HepG2 (cell line): Measurements from ENCODE around the gene NMUR2. TPM values are rescaled to one million over a fixed set of nuclear protein-coding genes. Genes with fewer than 3 reads are reported as not detected.

Experiments
- ATAC-seq: fragments of 200-7000 bp; cut with Tn5 transposase; 3 replicates; pipeline ENCODE4 v1.9.1; 2020; ENCODE audit warnings: mild to moderate bottlenecking, moderate library complexity
- BruUV-seq: library from RNA; stranded (reverse); fragments of 400-500 nt; replicated peaks from 2 replicates; lab custom pipeline; 2021; lab: Mats Ljungman, UMichigan
- CTCF ChIA-PET: fragments of 300-600 bp; formaldehyde crosslinking; extraction: SDS; loops from one replicate; lab custom pipeline; 2021; ENCODE audit warnings: low total read pairs, inconsistent platforms, low intra/inter-chr PET ratio; lab: Yijun Ruan, JAX
- POLR2A ChIA-PET: fragments of 350-600 bp; sonication (Branson Sonifier 250); formaldehyde crosslinking; loops from one replicate; lab custom pipeline; 2020; ENCODE audit warnings: antibody characterized with exemption, inconsistent platforms; lab: Yijun Ruan, JAX
- DNase-seq: peaks from one replicate; pipeline ENCODE4 v3.0.0-alpha.2; 2015; ENCODE audit warnings: low spot score
- FAIRE-seq: peaks from 3 replicates; lab custom pipeline; 2011; peaks lifted over from hg19 to GRCh38; lab: Jason Lieb, UNC
- H2AFZ ChIP-seq: one replicate; pipeline ENCODE4 v1.6.1; 2011; ENCODE audit warnings: low read length, inconsistent platforms
- H3K27ac ChIP-seq: fragments of 300-600 bp; 3 replicates; pipeline ENCODE4 v1.8.0; 2011; ENCODE audit warnings: mixed run types, mild to moderate bottlenecking, mixed read lengths, low read length, inconsistent platforms; ENCODE audit not compliant: insufficient read depth; ENCODE audit errors: extremely low read length
- H3K27me3 ChIP-seq, 2 experiments: fragments of 200-600 bp in 1 of 2; 2 replicates in 1 of 2; 3 replicates in 1 of 2; pipeline versions ENCODE4 v1.6.0 to v1.8.0; 2011; ENCODE audit warnings: low read length in 2 of 2, mild to moderate bottlenecking in 2 of 2, moderate library complexity in 2 of 2, inconsistent platforms in 1 of 2; ENCODE audit not compliant: insufficient read depth in 2 of 2, control insufficient read depth in 1 of 2
- H3K36me3 ChIP-seq, 2 experiments: fragments of 200-600 bp in 1 of 2; replicated peaks in 1 of 2; 2 replicates in 1 of 2; 3 replicates in 1 of 2; pipeline versions ENCODE4 v1.5.1 to v1.8.0; 2011; ENCODE audit warnings: low read length in 2 of 2, inconsistent platforms in 1 of 2; ENCODE audit not compliant: insufficient read depth in 2 of 2, control insufficient read depth in 1 of 2
- H3K4me1 ChIP-seq: 2 replicates; pipeline ENCODE4 v1.5.1; 2012; ENCODE audit warnings: low read length, inconsistent platforms; ENCODE audit not compliant: insufficient read depth
- H3K4me2 ChIP-seq: 2 replicates; pipeline ENCODE4 v1.6.0; 2011; ENCODE audit warnings: low read depth, low read length, inconsistent platforms
- H3K4me3 ChIP-seq, 3 experiments: fragments of 200-600 bp in 1 of 3; sonication (generic), shearing (Covaris generic) in 1 of 3; replicated peaks in 1 of 3; 2 replicates each; pipeline ENCODE4 v1.5.1; 2011 to 2016; ENCODE audit warnings: low read length in 3 of 3, inconsistent platforms in 2 of 3, low read depth in 2 of 3, mild to moderate bottlenecking in 2 of 3, control low read depth in 1 of 3, mixed read lengths in 1 of 3; ENCODE audit not compliant: insufficient read depth in 1 of 3
- H3K79me2 ChIP-seq: one replicate; pipeline ENCODE4 v1.6.1; 2011; ENCODE audit warnings: low read length, inconsistent platforms; ENCODE audit not compliant: insufficient read depth
- H3K9ac ChIP-seq: 2 replicates; pipeline ENCODE4 v1.6.0; 2011; ENCODE audit warnings: mild to moderate bottlenecking, low read depth, low read length, inconsistent platforms; ENCODE audit not compliant: insufficient read depth
- H3K9me3 ChIP-seq: 2 replicates; pipeline ENCODE4 v1.5.1; 2012; ENCODE audit warnings: mild to moderate bottlenecking, low read length
- H4K20me1 ChIP-seq: 2 replicates; pipeline ENCODE4 v1.6.0; 2011; ENCODE audit warnings: inconsistent platforms, mild to moderate bottlenecking, low read length, moderate library complexity; ENCODE audit not compliant: insufficient read depth
- ARID5B ChIP-seq: IDR thresholded peaks from 2 replicates; pipeline ENCODE4 v1.4.0; 2020; ENCODE audit warnings: mild to moderate bottlenecking, missing genetic modification reagents
- CTCF ChIP-seq: sonication (generic); formaldehyde crosslinking; IDR thresholded peaks from 2 replicates; pipeline ENCODE4 v1.5.0; 2020; ENCODE audit warnings: mild to moderate bottlenecking, missing genetic modification reagents, moderate library complexity
- FOXA1 ChIP-seq, 2 experiments: fragments of 450-650 bp in 1 of 2; sonication (generic) in 1 of 2; formaldehyde crosslinking in 1 of 2; IDR thresholded peaks; 2 replicates each; pipeline versions ENCODE4 v1.4.0 to v1.6.1; 2016 to 2020; ENCODE audit warnings: missing genetic modification reagents in 1 of 2
- FOXA3 ChIP-seq: IDR thresholded peaks from 2 replicates; pipeline ENCODE4 v1.6.1; 2016; ENCODE audit warnings: missing genetic modification reagents, missing compliant biosample characterization
- HHEX ChIP-seq: IDR thresholded peaks from 2 replicates; pipeline ENCODE4 v1.6.1; 2016; ENCODE audit warnings: control low read depth
- NFE2L1 ChIP-seq: sonication (generic); formaldehyde crosslinking; IDR thresholded peaks from 2 replicates; pipeline ENCODE4 v1.4.0; 2020; ENCODE audit warnings: missing genetic modification reagents, mild to moderate bottlenecking, borderline replicate concordance
- STAG1 ChIP-seq: sonication (generic); formaldehyde crosslinking; IDR thresholded peaks from 2 replicates; pipeline ENCODE4 v1.4.0; 2020; ENCODE audit warnings: missing genetic modification reagents
- ZBTB49 ChIP-seq: sonication (generic); formaldehyde crosslinking; IDR thresholded peaks from 2 replicates; pipeline ENCODE4 v1.4.0; 2020; ENCODE audit warnings: missing genetic modification reagents, borderline replicate concordance
- ZKSCAN1 ChIP-seq: fragments of 150-350 bp; IDR thresholded peaks from 2 replicates; pipeline ENCODE4 v1.6.1; 2014; ENCODE audit warnings: low read length
- WGBS: methylation state at CpG from one replicate; pipeline ENCODE4 v1.1.6; 2017; ENCODE audit warnings: low lambda C conversion rate; 5-methylcytosine and 5-hydroxymethylcytosine counted together
- in situ Hi-C: cut with HindIII; loops from 2 replicates; pipeline ENCODE4 v1.10.0; 2017; ENCODE audit warnings: low pct_unique_long_range_greater_than_20kb; ENCODE audit not compliant: extremely low pct_ligation_motif_present
- intact Hi-C: fragments of 100-400 bp; cut with micrococcal nuclease; formaldehyde crosslinking; loops from one replicate; pipeline ENCODE4 v1.10.0; 2022; ENCODE audit not compliant: unreplicated experiment
- polyA plus RNA-seq, 8 experiments: library from polyadenylated mRNA; depleted of rRNA in 3 of 8; stranded (reverse) in 7 of 8; unstranded in 1 of 8; fragments of >200 nt; fragmentation: Illumina TruSeq in 4 of 8; extraction: Trizol in 4 of 8; gene quantifications; 2 replicates each; pipeline versions ENCODE4 v1.2.1 to v1.2.3, GENCODE V29; 2011 to 2016; ENCODE audit warnings: low read depth in 4 of 8, missing spikeins in 1 of 8, mixed read lengths in 1 of 8; ENCODE audit not compliant: insufficient read depth in 1 of 8
- total RNA-seq, 5 experiments: library from RNA; depleted of rRNA; stranded (reverse); fragments of >200 nt; fragmentation: Illumina TruSeq; extraction: Trizol; gene quantifications; 2 replicates each; pipeline ENCODE4 v1.2.3, GENCODE V29; 2016; ENCODE audit warnings: low read depth in 1 of 5

NMUR2 gene
- total and polyA plus RNA-seq, 2 of the 13 experiments (the other 11 are each of a cell fraction or from before 2014, with no cell fraction given) = not detected

- no peaks in the 10 kb centered on the region for H4K20me1 ChIP-seq
- H2AFZ ChIP-seq = no peak overlapping the region
- ChIA-PET POLR2A (no interaction called here), CTCF (interaction anchor here (0.8 kb wide), 1 partner anchor 525 kb away, joined by 3 read pairs; no protein-coding TSS in a partner anchor)
- no peaks in the 10 kb centered on the region for H3K36me3 ChIP-seq
- intact Hi-C loops (loop anchor here (1.0 kb wide), 1 partner anchor 525 kb away; no protein-coding TSS in a partner anchor), in situ Hi-C loops (no loop called here)
- no peaks in the 10 kb centered on the region for H3K27me3 ChIP-seq
- no peaks in the 10 kb centered on the region for H3K9me3 ChIP-seq
- no TSS peak for BruUV-seq
- WGBS = 0% methylated on average over 8 of the region's 8 CpGs
- H3K9ac ChIP-seq = no peak overlapping the region
- ATAC-seq = peak; percentile 94
- H3K4me2 ChIP-seq = no peak overlapping the region
- no peaks in the 10 kb centered on the region for H3K79me2 ChIP-seq
- H3K4me3 ChIP-seq = no peak overlapping the region
- TF ChIP-seq ZKSCAN1 = no peak
- TF ChIP-seq NFE2L1 (CRISPR knock-in tag) = no peak
- TF ChIP-seq ZBTB49 (CRISPR knock-in tag) = no peak
- peak; percentile 45; the same call in 1 of the 2 replicates for TF ChIP-seq FOXA3 (CRISPR knock-in tag)
- peak; percentile 15; the same call in 1 of the 2 replicates for TF ChIP-seq ARID5B
- peak; percentile 64 for TF ChIP-seq STAG1
- TF ChIP-seq FOXA1 (IDR thresholded peaks at IDR 0.05) = no peak
- TF ChIP-seq FOXA1 (CRISPR knock-in tag; IDR thresholded peaks at IDR 0.05) = peak; percentile 36; the same call in 1 of the 2 replicates
- TF ChIP-seq CTCF (CRISPR knock-in tag) = peak; percentile 66
- TF ChIP-seq HHEX = peak; percentile 83
- TF ChIP-seq, all 625 proteins: peak for 6
- Histone ChIP-seq H3K27ac (no peak overlapping the region), H3K4me1 (peaks cover 7% of the 10 kb centered on the region; the same call in 1 of the 2 replicates)
- DNase-seq (peak; percentile 21), FAIRE-seq (peak; percentile 56)
These were observed 55.2 kb downstream of the NMUR2 start for GRCh38 chr5:152349683-152350526.
